ENCODE data around the gene INCA1.

Gene INCA1

DNA sequence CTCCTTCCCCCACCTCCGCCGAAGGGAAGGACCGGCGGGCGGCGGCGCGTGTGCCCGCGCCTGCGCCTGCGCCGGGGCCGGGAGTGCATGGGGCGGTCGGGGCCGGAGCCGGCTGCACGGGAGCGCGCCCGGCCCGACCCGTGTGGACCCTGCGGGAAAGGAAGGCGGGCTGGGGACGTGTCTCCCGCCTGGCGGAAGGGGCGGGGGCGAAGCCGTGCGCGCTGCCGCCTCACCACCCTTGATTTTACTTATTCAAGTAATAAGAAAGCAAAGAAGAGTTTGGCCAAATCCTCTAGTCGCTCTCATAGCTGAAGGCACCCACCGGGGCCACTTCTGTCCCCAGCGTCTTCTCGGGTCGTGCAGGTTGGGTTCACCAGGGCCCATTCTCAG lies 48.4 kb downstream of the INCA1 start:
- peaks cover 21% of the 10 kb centered on the region for H3K36me3 ChIP-seq (ENCODE audit: control insufficient read depth, insufficient read depth, low read length)
- H3K27me3 ChIP-seq (replicated peaks; ENCODE audit: control insufficient read depth, insufficient read depth, low read length) = no peaks in the 10 kb centered on the region
- DNase-seq (ENCODE audit: extremely low read depth, insufficient read length) = peak; percentile 94
- H3K4me3 ChIP-seq (replicated peaks; ENCODE audit: low read depth, low read length) = peak overlapping the region; percentile 100
- TF ChIP-seq, protein P1, sequence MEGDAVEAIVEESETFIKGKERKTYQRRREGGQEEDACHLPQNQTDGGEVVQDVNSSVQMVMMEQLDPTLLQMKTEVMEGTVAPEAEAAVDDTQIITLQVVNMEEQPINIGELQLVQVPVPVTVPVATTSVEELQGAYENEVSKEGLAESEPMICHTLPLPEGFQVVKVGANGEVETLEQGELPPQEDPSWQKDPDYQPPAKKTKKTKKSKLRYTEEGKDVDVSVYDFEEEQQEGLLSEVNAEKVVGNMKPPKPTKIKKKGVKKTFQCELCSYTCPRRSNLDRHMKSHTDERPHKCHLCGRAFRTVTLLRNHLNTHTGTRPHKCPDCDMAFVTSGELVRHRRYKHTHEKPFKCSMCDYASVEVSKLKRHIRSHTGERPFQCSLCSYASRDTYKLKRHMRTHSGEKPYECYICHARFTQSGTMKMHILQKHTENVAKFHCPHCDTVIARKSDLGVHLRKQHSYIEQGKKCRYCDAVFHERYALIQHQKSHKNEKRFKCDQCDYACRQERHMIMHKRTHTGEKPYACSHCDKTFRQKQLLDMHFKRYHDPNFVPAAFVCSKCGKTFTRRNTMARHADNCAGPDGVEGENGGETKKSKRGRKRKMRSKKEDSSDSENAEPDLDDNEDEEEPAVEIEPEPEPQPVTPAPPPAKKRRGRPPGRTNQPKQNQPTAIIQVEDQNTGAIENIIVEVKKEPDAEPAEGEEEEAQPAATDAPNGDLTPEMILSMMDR (IDR thresholded peaks at IDR 0.05; ENCODE audit: insufficient read depth, low read length, poor library complexity, severe bottlenecking) = no peak

DNA sequence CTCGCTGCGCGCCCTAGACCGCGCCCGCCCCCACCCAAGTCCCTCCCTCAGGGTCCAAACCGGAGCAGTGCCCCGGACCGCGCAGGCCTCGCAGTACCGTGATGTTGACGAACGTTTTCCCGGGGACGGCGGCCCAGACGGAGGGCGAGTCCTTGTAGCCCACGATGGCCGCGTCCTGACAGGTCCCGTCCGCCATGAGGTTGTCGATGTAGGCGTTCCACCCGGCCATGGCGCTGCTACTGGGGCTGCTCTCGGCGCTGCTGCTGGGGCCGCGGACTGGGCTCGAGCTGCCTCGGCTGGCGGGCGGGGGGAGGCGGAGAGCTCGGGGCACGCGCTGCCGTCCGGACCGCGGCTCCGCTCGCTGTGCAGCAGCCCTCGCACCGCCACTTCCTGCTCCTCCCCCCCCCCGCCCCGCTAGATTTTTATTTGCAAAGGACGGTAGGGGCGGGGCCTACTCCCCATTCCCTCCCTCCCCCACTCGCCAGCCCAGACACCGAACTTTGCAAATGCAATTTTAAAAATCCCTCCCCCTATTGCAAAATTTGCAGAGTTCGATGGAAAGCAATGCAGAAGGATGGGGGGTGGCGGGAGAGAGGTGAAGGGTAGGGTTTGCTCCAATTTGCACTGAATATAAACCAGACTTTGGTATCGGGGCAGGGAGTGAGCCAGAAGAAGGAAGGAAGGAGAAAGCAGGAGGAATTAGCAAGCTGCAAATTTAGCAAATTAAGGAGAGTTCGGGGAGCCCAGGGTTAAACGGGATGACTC lies 49.0 kb downstream of the INCA1 start, which contains the start of gene PFN1:
TSS of gene PFN1 (minus strand) at position 365 of the 765 bp plus-strand sequence. CDS start at position 229, 136 bp downstream.
- Histone ChIP-seq H3K36me3 (ENCODE audit: control insufficient read depth, insufficient read depth, low read length) (peaks cover 21% of the 10 kb centered on the region), H3K27me3 (replicated peaks; ENCODE audit: control insufficient read depth, insufficient read depth, low read length) (no peaks in the 10 kb centered on the region), H3K4me3 (replicated peaks; ENCODE audit: low read depth, low read length) (peak within 1 kb of the TSS; percentile 100)
- DNase-seq (ENCODE audit: extremely low read depth, insufficient read length) = peak; percentile 91
- TF ChIP-seq, protein P1 (IDR thresholded peaks at IDR 0.05; ENCODE audit: insufficient read depth, low read length, poor library complexity, severe bottlenecking) = no peak

- Histone ChIP-seq H3K27me3 (replicated peaks; ENCODE audit: control insufficient read depth, insufficient read depth, low read length) (no peaks in the 10 kb centered on the region), H3K36me3 (ENCODE audit: control insufficient read depth, insufficient read depth, low read length) (peaks cover 24% of the 10 kb centered on the region), H3K4me3 (replicated peaks; ENCODE audit: low read depth, low read length) (peak overlapping the region; percentile 100)
- TF ChIP-seq, protein P1 (IDR thresholded peaks at IDR 0.05; ENCODE audit: insufficient read depth, low read length, poor library complexity, severe bottlenecking) = no peak
- peak; percentile 83 for DNase-seq (ENCODE audit: extremely low read depth, insufficient read length)
These were observed 49.7 kb downstream of the INCA1 start for GRCh38 chr17:4947411-4948165.

DNA sequence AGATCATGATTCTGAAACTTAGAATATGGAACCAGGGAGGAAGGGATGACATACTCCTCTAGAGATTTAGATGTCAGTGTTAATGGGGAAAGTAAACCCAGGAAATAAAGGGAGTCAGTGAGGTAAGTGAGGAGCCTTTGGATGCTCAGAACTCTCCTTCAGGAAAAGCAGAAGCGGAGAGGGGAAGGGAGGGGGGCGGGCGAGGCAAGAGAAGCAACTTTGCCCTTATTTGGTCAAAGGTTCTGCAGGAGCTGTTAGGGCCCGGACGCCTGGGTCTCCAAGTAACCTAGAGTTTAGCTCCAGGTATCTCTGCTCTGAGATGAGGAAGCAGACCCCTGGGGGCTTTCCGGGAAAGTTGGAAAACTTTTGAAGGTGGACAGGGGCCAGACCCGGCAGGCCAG lies 50.3 kb downstream of the INCA1 start:
- TF ChIP-seq, protein P1 (IDR thresholded peaks at IDR 0.05; ENCODE audit: insufficient read depth, low read length, poor library complexity, severe bottlenecking) = no peak
- Histone ChIP-seq H3K4me3 (replicated peaks; ENCODE audit: low read depth, low read length) (peak overlapping the region; percentile 100), H3K36me3 (ENCODE audit: control insufficient read depth, insufficient read depth, low read length) (peaks cover 24% of the 10 kb centered on the region), H3K27me3 (replicated peaks; ENCODE audit: control insufficient read depth, insufficient read depth, low read length) (no peaks in the 10 kb centered on the region)
- DNase-seq (ENCODE audit: extremely low read depth, insufficient read length) = no peak

- Histone ChIP-seq H3K27me3 (replicated peaks; ENCODE audit: control insufficient read depth, insufficient read depth, low read length) (no peaks in the 10 kb centered on the region), H3K4me3 (replicated peaks; ENCODE audit: low read depth, low read length) (peak overlapping the region; percentile 100), H3K36me3 (ENCODE audit: control insufficient read depth, insufficient read depth, low read length) (peaks cover 24% of the 10 kb centered on the region)
- DNase-seq (ENCODE audit: extremely low read depth, insufficient read length) = no peak
- TF ChIP-seq, protein P1 (IDR thresholded peaks at IDR 0.05; ENCODE audit: insufficient read depth, low read length, poor library complexity, severe bottlenecking) = no peak
These were observed 50.9 kb downstream of the INCA1 start for GRCh38 chr17:4946312-4946976.

All from GM06990 (cell line).